Medulla oblongata (tissue), 1 donor: Measurements from ENCODE around the gene EIF5A.

ENCODE experiments used
- DNase-seq: peaks from one replicate; pipeline ENCODE4 v3.0.0-alpha.2; 2015; ENCODE audit errors: extremely low spot score

The EIF5A gene

DNA sequence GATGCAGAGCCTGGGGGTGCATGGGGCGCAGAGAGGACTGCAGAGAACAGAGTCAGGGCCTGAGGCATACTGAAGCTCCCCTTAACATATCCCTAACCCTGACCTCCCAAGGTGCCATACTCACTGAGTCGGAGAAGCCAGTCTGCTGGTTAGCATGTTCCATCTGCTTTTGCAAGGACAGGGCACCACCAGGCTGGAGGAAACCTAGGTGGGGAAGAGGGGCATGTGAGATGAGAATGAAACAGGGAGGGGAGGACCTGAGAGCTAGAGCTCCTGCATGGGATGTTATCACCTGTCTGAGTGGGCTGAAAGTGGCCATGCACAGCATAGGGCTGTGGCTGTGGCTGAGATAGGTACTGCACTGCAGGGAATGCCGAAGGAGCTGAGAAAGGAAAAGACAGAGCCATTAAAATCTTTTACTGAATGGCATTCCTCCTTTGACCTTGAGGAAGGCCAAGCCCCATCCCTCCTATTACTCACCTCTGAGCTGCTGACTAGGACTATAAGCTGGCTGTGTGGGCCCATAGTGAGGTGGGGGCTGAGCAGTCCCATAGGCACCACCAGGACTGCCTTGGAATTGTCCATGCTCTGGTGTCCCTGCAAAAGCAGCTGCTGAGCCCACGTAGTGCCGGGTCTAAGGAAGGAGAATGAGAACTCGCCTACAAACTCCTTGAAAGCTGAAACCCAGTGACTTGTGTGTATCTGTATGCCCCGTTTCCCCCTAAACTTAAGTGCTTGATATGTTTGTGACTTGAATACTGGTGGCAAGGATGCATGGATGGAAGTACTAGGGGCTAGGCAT lies 5.9 kb downstream of the EIF5A start:
- DNase-seq: no peak

DNA sequence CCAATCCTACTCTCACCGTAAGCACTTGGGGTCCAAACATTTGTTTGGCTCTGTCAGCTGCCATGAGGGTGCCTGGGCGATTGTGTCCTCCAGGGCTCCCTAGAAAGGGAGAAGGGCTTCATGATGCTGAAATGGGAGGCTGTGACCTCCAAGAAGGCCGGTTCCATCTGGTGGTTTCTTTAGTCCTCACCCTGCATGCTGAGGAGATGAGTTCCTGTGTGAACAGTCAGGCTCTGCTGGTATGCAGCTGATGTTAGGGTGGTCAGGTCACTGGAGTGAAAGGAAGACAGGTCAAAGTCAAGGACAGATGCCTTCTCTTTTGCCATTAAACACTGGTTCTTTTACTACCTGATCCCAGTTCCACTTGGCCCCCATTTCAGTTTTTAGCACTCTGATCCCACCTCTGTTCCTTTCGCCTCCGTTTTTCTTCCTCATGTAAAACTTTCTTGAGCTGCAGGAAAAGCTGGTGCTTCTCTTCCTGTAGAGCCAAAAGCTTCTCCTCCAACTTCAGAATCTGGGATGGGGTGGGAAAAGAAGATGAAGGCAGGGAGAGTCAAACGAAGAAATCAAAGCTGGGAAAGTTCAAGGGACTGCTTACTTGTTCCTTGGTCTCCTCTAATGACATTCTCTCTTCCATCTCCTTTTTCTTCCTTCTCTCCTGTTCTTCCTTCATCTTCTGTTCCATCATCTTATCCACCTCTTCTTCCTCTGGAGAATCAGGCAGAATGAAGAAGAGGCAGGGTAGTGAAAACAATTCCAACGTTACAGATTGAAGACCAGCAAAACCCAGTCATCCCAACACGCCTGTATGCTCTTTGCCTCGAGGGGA lies 6.7 kb downstream of the EIF5A start:
- DNase-seq: no peak

DNA sequence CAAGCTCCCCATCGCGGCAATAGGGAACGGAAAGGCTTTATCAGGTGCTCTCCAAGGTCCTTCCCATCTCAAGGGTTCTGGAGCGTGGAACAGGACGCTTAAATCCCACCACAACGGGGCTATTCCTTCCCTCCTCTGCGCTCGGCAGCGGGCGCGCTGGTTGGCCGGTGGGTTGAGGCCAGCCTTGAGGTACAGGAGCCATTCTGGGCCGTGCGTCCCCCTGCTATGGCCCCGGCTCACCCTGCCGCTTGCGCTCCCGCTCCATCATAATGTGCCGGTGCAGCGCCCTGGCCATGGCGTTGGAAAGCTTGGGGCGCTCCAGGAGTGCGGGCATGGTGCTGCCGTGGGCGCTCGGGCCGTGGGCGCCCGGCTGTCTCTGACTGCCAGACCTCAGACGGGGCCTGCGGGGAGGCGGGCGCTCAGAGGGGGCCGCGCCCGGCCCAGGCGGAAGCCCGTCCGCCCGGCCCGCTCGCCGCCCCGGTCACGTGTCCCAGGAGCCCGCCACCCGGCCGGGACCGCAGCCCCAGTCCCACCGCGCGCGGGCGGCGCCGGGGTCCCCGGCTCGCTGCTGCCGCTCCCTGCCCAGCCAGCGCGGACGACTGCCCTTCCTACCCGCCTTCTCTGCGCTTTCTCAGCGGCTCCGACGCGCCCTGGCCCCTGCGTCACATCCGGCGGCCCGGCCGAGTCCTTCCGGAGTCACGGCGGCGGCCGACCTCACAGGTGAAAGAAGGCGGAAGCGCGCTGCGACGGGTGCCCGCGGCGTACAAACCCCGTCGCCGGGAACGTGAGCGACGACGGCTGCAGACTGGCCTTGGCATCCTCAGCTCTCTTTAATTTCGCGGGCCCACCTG lies 7.5 kb downstream of the EIF5A start, which contains the start of gene GPS2:
Gene GPS2 (minus strand): TSS at position 642 of the 851 bp plus-strand sequence. CDS start 308 bp downstream, at position 334.
- peak; percentile 90 for DNase-seq

GRCh38 chr17:7315570-7316235 lies 8.3 kb downstream of the EIF5A start:
- no peak for DNase-seq

- DNase-seq: no peak
Observed at GRCh38 chr17:7317161-7317803, 9.9 kb downstream of the EIF5A start.

DNA sequence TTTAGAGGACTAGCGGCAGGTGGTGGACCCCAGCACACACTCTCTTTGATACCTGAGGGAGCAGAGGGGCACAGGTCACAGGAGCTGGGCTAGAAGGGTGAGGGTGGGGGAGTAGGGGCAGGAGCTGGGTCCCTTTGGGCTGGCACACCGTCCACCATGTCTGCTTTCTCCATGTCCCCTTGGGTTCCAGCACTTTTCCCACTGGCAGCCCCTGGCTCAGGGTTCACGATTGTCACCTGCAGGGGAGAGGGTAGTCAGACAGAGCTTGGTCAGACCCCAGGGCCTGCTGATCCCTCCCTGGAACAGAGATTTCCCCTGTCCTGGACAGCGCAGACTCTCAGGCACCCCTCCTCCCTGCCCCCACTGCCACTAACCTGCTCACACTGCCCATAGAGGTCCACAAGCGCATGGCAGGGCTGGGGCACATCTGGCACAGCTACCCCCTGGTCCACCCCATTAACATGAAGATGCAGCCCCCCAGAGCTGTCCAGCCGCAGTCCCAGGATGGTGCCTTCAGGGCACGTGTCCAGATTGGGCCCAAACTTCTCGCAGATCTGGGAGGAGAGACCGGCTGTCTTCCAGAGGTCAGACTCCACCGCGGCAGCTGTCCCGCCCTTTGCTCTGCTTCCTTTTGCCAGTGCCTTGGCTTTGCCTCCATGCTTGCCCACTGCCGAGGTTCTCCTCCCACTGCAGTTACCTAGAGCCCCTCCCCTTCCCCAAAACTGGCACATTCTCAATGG lies 10.9 kb downstream of the EIF5A start:
- DNase-seq: no peak

DNA sequence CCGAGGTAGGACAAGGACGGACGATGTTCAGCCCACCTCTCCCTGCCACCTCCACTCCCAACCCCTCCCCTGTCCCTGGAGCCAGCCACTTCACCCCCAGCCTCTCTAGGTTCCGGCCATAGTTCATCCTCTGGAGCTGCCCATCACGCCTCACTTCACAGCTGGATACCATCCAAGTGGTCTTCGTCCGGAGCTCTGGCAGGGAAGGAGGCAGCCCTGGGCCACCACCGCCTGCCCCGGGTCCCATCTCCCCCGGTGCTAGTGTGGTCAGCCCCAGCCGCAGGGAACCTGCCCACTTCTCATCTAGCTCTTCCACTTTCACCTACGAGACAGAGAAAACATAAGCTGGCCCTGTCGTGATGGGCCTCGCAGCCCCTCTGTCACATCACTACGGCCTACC lies 14.0 kb downstream of the EIF5A start:
- DNase-seq: no peak

- no peak for DNase-seq
Observed at GRCh38 chr17:7322520-7323194, 15.2 kb downstream of the EIF5A start.

DNA sequence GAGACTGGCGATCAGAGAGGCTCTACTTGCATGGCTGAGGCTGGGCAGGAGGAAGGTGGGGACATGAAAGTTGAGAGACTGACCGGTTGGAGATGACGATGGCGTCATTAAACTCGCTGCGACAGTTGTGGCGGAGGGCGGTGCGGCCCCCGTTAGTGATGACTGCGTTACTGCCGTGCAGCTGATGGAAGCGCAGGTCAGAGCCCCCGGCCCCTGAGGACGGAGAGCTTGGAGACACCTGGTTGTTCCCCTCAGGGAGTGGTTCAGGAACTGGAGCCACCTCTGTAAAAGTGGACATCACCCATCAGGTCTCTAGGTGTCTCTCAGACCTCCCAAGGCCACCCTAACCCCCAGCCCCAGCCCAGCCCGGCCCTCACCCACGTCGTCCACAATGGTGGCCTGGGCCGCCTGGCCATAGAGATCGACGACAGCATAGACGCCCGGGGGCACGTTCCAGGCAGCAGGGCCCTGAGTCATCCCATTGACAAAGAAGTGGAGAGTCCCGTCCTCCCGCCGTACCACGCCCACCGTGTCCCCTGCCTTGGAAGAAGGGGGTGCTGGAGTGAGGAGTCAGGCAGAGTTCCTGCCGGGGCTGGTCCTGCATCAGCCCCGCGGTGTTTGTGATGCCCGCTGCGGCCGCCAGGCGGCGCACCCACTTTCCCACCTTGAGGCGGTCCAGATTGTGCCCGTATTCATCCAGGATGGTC lies 16.5 kb downstream of the EIF5A start:
- DNase-seq: no peak

DNA sequence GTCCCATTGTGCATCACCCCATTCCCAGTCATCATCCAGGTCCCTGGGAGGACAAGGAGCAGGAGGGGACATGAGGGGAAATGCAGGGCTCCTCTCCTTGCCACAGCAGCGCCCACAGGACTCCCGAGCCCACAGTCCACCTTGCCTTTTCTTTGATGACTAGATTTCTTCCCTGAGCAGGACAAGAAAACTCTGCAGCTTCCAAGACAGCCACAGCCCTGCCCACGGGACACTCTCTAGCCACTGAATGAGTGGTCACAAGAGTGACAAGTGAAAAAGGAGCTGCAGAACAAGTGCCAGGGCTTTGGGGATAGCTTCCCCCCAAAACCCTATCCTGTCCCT lies 17.0 kb downstream of the EIF5A start:
- no peak for DNase-seq

GRCh38 chr17:7325031-7325528 lies 17.7 kb downstream of the EIF5A start:
- no peak for DNase-seq

DNA sequence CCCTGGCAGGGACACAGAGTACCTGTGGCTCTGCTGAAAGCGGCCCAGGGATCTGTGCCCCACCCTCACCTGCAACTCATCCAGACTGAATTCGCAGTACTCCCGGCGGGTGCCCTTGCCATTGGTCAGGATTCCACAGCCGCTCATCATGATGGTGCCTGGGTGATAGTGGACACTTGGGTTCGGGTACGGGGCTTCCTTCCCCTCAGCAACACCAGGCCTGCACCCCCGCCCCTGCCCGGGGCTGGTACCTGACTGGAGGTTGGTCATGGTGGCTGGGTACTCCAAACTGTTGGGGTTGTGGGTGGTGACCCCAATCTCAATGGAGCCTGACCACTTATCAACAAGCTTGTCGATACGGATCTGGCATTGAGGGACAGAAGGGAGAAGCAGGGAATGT lies 18.8 kb downstream of the EIF5A start:
- no peak for DNase-seq

DNA sequence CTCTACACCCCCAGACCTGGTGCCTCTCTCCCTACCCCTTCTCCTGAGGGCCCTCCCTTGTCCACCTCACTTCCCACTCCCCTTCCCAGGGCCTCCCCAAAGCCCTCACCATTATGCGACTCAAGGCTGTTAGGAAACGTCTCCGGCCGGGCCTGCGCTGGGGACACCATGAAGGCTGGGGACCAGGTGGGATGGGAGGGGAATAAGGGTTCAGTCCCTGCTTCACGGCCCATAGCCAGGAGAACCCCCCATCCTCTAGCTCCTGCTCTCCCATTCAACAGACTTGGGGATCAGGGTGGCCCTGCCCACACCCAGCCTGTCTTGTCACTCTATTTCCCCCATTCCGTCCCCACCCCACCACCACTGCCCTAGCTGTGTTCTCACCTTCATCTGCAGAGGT lies 19.6 kb downstream of the EIF5A start:
- no peak for DNase-seq

DNA sequence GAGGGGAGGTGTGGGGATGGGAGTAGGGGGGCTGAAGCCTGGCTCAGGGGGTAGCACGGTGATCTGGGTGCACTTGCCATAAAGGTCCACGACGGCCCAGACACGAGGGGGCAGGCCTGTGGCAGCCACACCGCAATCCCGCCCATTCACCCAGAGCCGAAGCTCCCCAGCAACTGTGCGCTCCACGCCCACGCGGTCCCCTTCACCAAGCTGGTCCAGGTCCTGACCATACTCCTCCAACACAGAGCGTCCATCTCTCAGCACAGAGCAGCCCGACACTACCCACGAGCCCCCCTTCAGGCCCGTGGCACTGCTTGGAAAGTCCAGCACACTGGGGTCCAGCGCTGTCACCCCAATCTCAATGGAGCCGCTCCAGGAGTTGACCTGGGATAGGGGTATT lies 20.1 kb downstream of the EIF5A start:
- no peak for DNase-seq

DNA sequence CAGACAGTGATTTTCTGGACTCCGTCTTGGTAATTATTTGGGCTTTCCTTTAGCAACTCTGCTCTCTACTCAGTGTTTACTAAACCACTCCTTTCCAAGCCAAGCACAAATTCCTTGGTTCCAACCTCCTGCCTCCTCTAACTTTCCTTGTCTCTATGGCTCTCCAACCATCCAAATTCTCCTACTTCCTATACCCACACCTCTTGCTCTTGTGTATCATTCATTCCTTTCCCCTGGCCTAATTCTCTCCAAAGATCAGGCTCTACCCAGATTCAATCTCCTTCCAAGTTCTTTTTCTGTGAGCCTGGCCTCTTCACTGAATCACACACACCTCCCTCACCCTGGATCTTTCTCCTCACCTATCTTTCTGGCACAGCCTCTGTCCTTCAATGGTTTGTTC lies 20.6 kb downstream of the EIF5A start:
- DNase-seq: no peak

DNA sequence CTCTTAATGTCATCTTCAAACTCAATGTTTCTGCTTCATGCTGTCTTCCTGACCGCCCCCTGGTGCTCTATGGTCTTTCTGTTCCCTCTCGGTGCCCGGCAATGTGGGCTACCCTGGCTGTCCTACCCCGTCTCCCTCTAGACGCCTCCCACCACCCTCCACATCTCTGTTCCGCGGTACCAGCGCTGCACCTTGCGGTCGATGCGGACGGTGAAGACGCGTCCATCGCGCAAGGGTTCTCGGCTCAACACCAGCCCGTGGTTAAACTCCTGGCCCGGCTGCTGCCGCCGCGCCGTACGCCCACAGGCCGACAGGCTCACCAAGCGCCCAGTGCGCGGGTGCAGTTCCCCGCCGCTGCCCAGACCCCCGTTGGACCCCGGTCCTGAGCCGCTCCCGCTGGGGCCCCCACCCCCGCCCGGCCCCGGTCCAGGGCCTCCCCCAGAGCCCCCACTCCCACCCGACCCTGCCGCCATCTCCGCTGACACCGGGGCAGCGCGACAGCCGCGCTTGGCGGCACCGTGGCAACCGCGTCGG lies 21.5 kb downstream of the EIF5A start, which contains the start of gene NEURL4:
Gene NEURL4 (minus strand): TSS at position 496 of the 534 bp plus-strand sequence. CDS start 23 bp downstream, at position 473.
- peak; percentile 24 for DNase-seq

DNA sequence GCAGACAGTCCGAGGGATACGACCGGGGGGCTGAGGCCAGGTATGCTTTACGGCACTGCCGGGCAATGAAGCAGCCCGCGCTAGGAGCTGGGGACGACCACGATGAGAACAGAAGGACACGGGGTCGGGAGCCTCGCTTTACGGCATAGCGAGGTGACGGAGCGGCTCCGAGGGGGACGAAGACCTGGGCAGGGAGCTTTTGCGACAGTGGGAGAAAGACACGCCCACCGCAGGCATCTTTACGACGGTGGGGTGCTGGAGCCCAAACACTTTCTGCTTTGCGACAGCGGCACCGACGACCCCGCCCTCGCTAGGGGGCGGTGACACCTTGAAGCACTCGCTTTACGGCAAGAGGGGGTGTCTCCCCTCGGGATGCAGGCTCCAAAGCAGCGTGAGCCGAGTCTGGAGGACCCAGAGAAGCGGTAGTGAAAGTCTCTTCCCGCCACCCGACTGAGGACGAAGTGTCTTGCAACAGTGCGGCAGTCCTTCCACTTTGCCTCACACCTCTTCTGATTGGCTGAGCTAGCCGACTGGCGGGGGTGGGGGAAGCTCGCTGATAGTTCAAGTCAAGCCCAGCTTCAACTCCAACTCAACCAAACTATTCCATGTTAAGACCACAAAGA lies 22.1 kb downstream of the EIF5A start:
- DNase-seq: peak; percentile 98
